ENCODE measurements around the gene OLA1.
"Not testable (repeated sequence)": the region's sequence is repeated elsewhere in the genome, so short reads cannot be mapped to it uniquely, and the experiment has no call there.

Gene OLA1

DNA sequence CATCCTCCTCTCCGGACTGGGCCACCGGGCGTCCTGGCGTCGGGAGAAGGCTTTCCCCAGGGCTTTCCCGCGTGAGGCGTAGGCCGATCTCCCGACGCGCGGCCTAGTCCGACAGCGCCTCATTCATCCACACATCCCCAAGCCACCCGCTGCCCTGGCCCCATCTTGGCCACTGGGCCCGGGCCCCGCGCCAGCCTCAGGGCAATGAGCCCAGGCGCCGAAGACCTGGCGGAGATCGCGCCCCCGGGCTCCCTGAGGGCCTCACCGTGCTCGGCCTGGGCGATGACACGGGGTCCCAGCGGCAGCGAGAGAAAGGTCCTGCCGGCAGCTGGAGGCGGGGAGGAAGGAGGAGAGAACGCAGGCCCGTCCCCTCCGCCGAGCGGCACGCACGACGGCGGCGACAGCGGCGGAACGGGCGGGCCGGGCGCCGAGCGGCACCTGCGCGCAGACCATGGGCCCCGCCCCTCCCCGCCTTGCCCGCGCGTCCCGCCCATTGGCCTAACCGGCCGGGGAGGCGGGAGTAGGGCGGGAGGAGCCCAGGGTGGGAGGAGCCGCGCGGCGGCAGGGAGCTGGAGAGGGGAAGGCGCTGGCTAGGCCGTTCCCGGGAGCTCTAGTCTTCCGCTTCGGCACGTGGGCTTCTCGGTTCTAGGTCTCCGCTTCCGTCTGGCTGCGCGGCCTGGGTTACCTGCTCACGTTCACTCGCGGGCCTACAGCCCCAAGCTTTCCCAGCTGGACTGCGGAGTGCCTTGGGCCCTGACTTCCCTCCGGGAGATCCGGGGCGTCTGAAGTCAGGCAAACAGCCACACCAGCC is at the start of gene OLA1:
OLA1 (minus strand) TSS at position 346 of the 811 bp plus-strand sequence. CDS start 1,717 bp downstream, outside the sequence.
- peak; percentile 74 to 84 for DNase-seq

DNA sequence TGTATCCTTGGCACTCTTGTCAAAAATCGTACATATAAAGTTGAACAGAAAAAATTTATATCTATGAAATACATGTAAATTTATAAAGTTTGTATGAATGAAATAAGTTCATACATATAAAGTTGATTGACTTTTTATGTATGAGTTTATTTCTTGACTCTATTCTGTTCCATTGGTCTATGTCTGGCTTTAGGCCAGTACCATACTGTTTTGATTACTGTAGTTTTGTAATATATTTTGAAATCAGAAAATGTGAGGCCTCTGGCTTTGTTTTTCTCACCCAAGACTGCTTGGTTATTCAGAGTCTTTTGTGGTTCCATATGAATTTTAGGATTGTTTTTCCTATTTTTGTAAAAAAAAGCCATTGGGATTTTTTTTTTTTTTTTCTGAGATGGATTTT is 44.6 kb upstream of the OLA1 start:
- DNase-seq, result no peak

DNA sequence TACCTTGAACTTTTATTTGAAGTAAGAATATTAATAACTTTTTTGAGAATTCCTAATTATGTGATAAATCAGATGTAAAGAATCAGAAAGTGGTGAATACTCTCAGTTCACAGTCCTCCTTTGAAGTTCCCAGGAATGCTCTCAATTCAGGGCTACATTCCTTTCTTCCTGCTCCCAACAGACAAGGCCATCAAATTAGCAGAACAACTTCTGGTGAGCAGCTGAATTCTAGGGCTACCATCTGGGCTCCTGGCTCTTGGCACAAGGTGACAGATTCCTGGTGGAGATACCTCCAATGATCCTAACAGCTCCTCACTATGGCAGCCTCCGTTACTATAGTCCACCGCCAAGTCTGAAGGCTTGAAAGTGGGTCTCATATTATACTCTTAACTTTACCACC is 37.8 kb upstream of the OLA1 start:
- no peak for DNase-seq

DNA sequence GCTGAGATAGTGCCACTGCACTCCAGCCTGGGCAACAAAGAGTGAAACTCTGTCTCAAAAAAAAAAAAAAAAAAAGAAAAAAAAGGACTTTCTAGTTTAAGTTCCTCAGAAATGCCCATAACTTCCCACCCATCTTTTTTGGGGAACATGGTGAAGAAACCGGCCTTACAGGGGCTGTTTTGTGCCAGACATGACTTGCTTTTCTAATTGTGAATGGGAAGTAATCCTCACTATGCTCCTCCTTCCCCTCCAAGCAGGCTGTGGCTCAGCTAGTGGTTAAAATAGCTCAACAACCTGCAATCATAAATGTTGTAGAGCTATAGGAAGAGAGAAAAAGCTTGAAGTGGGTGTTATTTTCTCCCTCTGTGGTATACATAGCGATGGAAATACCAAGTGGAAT is 34.1 kb upstream of the OLA1 start:
- no peak for DNase-seq

DNA sequence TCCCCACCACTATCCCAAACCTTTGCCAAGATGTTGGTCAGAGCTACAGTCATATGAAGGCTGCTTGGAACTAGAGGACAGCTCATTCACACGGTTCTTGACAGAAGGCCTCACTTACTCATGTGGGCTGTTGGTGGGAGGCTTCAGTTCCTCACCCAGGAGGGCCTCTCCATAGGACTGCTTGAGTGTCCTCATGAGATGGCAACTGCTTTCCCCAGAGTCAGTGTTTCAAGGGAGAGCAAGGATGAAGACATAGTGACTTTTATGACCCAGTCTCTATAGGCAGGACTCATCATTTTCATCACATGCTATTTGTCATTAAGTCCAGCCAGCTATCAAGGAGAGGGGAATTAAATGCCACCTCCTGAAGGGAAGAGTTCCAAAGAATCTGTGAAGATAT is 33.4 kb upstream of the OLA1 start:
- DNase-seq, result no peak

DNA sequence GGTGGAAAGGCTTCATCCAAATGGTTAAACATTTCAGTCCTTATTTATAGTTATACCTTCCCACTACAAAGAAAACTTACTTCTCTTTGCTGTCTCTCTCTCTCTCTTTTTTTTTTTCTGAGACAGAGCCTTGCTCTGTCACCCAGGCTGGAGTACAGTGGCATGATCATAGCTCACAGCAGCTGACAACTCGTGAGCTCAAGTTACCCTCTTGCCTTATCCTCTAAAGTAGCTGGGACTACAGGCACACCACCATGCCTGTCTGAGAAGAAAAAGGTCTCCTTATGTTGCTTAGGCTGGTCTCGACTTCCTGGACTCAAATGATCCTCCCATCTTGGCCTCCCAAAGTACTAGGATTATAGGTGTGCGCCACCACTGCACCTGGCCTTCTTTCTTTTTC is 32.3 kb upstream of the OLA1 start:
- DNase-seq, result no peak

DNA sequence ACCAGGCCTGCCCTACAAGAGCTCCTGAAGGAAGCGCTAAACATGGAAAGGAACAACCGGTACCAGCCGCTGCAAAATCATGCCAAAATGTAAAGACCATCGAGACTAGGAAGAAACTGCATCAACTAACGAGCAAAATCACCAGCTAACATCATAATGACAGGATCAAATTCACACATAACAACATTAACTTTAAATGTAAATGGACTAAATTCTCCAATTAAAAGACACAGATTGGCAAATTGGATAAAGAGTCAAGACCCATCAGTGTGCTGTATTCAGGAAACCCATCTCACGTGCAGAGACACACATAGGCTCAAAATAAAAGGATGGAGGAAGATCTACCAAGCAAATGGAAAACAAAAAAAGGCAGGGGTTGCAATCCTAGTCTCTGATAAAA is 21.9 kb upstream of the OLA1 start:
- DNase-seq, result not testable (repeated sequence)

DNA sequence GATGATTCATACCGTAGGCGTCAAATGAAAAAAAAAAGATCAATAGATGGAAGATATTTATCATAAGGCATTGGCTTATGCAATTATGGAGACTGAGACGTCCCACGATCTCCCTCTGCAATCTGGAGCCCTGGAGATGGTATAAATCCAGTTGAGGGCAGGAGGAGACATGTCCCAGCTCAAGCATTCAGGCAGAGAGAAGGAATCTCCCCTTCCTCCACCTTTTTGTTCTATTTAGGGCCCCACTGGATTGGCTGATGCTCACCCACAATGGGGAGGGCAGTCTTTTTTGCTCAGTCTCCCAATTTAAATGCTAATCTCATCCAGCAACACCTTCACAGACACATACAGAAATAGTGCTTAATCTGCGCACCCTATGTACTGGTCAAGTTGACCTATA is 18.0 kb upstream of the OLA1 start:
- DNase-seq, result no peak

DNA sequence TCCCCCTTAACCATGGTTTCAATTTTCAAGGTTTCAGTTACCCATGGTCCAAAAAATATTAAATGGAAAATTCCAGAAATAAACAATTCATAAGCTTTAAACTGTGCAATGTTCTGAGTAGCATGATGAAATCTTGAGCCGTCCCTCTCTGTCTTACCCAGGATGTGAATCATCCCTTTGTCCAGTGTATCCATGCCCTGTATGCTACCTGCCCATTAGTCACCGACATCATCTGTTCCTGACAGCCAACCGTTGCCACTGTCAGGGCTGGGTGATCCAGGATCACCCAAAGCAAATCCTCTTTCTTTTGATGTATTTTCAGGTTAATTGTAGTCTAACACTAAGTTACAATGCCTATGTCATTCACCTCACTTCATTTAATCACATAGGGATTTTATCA is 15.7 kb upstream of the OLA1 start:
- DNase-seq, result no peak

DNA sequence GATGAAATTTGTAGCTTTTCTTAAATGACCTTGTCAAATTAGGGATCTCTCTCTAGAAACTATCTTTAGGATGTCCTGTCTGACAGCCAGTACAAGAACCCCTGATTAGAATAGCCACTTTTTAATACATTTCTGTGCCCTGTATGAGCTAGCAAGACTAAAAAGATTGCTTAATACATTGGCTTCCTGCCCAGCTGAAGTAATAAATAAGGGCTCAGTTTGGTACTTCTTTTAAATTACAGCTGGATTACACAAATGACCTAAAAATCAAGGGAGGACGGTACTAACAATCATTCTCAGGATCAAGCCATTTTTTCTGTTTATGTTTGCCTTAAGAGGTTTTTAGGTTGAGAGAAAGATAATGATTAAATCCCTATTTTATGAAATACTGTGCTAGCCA is 11.6 kb upstream of the OLA1 start:
- DNase-seq, result no peak

DNA sequence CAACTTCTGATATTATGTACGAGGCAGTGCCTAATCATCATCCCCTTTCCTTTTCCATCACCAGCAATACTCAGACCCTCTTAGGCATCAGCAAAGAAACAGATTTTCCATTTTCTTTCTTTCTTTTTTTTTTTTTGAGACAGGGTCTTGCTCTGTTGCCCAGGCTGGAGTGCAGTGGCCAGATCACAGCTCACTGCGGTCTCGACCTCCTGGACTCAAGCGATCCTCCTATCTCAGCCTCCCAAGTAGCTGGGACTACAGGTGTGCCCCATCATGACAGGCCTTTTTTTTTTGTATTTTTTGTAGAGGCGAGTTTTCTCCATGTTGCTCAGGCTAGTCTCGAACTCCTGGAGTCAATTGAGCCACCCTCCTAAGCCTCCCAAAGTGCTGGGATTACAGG is 5.9 kb upstream of the OLA1 start:
- no peak for DNase-seq

DNA sequence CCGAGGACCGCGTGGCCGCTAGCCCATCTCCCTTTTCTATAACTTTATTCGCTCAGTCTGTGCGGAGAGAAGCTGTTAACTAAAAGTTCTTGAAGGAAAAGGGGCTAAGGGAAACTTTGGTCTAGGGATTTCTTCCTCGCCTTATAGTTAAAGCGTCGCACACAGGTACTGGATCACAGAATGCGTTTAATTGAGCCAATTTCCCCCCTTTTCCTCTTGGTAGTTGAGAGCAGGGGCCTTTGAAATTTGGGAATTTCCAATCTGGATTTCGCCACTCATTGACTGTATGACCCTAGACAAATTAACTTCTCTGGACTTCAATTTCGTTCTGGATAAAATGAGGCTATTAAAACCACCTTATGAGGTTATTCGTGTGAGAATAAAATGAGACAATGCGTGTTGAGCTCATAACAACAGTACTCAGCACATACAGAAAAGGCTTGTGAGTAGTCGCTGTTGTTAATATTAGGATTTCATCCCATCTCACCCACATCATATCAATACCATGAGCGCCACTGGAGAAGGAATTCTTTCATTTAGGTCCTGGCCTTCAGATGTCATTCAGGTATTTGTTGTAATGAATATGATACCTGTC is 763 bp upstream of the OLA1 start:
- no peak for DNase-seq

DNA sequence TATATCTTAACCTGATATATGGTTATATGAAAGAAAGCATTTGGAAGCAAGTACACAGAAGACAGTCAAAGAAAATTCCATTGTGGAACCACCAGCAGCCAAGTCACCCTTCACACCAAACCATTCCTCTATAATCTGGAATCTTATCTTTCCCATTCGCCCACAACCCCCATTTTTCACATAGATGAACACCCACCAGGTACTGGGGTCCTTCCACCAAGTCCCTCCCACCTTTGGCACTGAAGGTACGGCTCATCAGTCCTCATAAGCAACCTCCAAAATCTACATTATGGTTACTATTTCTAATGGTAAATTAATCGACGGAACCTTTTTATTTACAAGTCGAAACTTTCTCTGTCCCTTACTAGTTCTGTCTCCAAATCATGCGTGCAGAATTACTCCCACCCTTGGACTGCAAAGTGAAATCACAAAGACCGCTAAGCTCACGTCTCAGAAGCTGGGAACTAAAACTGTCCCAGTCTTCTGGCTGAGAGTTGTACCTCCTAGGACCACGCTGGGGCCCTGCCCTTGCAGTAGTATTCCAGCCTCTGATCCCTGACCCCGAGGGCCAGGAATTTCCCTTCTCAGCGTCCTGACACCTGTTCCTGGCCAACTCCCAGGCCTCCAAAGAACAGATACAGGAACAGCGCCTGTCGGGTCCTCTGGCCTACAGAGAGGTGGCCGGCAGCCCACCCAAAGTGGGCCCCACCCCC is 702 bp downstream of the OLA1 start:
- no peak for DNase-seq

DNA sequence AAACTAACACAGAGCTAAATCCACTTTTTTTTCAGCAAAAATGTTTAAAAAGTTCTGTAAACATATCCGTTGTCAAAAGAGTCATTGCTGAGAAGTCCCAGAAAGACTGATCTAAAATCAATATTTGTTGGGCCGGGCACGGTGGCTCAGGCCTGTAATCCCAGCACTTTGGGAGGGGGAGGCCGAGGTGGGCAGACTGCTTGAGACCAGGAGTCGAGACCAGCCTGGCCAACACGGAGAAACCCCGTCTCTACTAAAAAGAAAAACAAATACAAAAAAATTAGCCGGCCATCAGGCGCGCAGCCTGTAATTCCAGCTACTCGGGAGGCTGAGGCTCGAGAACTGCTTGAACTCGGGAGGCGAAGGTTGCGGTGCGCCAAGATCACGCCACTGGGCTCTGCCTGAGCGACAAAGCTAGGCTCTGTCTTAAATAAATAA is 1.4 kb downstream of the OLA1 start:
- no peak for DNase-seq

DNA sequence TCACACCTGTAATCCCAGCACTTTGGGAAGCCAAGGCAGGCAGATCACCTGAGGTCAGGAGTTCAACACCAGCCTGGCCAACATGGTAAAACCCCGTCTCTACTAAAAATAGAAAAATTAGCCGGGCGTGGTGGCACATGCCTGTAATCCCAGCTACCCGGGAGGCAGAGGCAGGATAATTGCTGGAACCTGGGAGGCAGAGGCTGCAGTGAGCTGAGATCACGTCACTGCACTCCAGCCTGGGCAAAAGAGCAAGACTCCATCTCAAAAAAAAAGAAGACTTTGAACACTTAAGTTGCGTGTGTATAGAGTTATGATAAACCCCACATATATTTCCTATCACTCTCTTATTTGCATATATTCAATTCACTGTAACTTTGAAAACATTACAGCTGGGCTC is 2.7 kb downstream of the OLA1 start:
- not testable (repeated sequence) for DNase-seq

DNA sequence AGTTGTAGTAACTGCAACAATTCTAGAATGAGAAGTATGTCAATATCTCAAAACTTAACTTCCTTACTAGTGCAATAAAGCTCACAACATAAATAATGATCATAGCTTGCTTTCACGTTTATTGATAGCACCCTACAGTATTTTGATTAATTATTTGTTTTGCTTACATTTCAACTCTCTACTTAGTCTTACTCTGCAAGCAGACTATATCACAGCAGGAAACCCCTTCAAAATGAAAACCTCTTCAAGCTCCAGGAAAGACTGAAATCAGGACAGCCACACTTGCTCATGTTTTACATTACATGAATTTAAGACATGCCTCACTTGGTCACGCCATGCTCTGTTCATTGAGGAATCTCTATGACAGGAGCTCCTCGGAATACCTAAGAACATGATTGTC is 3.3 kb downstream of the OLA1 start:
- no peak for DNase-seq

DNA sequence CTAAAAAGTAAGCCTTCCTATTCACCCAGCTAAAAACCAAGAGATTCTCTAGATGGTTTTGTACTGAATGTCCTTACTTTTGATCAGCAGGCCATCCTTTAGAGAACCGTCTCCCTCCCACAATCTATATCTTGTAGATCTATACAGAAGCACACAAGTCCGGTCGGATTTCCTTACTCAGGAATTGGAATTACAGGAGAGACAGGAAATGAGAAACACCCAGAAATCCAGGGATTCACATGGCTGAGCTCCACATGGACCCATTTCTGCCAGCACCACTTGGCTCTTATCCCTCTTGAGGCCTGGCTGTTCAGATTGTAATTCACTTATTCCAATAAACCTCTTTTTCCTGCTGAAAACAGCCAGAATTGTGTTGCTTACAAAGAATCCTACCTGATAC is 4.5 kb downstream of the OLA1 start:
- DNase-seq, result no peak

DNA sequence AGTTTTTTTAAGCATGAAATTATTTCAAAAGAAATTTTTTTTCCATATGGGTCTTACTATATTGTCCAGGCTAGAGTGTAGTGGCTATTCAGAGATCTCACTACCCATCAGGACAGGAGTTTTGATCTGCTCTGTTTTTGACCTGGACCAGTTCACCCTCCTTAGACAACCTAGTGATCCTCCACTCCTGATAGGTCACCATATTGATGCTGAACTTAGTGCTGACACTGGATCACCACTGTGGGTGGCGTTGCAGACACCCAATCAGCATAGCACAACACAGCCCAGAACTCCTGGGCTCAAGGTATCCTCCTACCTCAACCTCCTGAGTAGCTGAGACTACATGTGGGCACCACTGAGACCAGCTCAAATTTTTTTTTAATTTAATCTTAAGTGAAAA is 8.2 kb downstream of the OLA1 start:
- no peak for DNase-seq

DNA sequence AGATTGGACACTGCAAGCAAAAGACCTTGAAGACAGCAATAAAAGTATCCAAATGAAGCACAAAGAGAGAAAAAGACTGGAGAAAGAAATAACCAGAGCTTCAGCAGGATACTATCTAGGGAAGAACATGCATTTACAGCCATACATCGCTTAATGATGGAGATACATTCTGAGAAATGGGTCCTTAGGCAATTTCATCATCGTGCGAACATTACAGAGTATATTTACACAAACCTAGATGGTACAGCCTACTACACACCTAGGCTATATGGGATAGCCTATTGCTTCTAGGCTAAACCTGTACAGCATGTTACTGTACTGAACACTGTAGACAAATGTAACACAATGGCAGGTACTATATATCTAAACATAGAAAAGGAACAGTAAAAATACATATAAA is 11.9 kb downstream of the OLA1 start:
- no peak for DNase-seq

DNA sequence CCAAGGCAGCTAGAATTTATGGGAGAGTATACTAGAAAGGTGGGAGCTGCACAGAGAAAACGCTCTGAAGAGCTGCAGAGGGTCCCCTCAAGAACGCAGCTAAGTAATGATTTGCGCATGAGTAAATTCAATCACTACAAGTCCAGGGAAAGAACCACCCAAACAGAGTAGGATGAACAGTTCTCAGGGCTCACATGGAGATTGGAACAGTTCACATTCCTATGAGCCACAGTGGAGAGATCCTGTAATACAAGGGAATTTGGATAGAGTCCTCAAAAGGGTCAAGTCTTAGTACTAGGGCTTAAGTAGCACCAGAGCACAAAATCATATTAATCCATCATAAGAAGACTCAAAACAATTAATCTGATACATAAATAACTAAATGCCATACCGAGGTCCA is 12.7 kb downstream of the OLA1 start:
- no peak for DNase-seq

DNA sequence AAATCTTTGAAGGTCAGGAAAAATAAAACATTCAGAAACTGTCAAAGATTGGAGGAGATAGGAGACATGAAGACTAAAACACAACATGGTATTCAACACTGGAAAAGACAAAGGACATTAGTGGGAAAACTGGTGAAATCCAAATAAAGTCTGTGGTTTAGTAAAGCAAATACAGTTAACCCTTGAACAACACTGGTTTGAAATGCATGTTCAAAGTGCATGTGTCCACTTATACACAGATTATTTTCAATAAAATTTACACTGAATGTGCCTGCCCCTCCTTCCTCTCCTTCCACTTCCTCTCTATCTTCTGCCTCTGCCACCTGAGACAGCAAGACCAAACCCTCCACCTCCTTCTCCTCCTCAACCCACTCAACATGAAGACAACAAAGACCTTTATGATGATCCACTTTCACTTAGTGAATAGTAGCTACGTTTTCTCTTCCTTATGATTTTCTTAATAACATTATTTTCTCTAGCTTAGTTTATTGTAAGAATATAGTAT is 14.5 kb downstream of the OLA1 start:
- DNase-seq, result no peak

DNA sequence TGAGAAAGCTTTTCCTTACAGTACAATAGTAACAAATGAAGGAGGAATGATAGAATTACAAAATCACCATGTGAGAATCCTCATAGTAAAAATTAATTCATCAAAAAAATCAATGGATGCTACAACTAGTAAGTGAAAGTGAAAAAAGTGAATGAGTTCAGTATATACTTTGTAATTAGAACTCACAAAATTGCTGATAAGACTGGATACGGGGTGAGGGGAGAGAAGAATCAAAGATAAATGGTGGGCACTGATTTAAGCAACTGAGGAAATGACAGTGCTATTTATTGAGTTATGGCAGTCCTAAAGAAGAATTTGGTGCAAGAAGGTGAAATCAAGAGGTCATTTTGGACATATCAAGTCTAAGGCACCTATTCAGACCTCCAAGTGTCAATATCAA is 20.6 kb downstream of the OLA1 start:
- no peak for DNase-seq

DNA sequence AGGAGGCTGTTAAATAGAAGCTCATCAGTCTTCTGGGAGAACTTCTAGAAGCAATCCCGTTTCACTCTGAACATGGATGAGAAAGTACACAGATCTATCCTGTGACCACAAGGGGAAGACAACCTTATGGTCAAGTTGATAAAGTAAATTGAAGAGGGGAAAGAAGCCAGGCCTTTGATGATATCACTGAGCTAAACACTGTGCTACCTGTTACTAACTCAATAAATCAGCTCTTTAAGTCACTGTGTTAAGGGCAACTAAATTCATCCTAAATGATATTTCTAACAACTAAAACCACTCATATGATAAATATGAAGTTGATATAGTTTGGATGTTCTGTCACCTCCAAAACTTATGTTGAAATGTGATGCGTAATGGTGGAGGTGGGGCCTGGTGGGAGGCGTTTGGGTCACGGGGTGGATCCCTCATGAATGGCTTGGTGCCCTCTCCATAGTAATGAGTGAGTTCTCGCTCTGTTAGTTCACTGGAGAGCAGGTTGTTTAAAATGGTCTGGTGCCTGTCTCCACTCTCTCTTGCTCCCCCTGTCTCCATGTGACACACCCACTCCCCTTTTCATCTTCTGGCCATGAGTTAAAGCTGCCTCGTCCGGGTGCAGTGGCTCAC is 23.6 kb downstream of the OLA1 start:
- DNase-seq, result no peak

DNA sequence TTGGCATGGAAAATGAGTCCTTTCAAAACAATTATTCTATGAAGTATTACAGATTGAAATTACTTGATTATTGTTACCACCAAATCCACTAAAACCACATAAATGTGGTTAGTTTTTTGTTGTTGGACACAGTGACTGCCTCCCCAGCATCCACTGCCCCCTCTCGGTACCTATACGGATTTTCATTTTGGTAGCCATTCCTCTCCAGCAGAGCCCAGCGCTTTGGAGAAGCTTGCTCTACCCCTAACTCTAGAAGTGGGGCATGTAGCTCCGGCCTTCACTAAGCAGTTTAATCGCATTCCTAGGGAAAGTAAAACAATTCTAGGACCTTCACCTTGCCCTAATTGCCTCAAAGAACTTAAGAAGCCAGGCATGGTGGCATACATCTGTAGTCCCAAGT is 24.2 kb downstream of the OLA1 start:
- no peak for DNase-seq
